AG09309 (cell line): ENCODE data around the gene ARHGEF17.

Source experiments
- DNase-seq: peaks from one replicate; pipeline ENCODE4 v3.0.0-alpha.2; 2010; ENCODE audit warnings: low read depth
- H3K4me3 ChIP-seq: 2 replicates; pipeline ENCODE4 v1.5.1; 2011; ENCODE audit warnings: mild to moderate bottlenecking, low read depth, low read length, moderate library complexity; ENCODE audit not compliant: control insufficient read depth
- CTCF ChIP-seq: IDR thresholded peaks from 2 replicates; pipeline ENCODE4 v1.5.1; 2011; ENCODE audit warnings: mild to moderate bottlenecking, low read depth, low read length, inconsistent platforms; ENCODE audit not compliant: insufficient read depth, control insufficient read depth; ENCODE audit errors: missing control alignments

Gene ARHGEF17

GRCh38 chr11:73274722-73275380, 33.2 kb upstream of the ARHGEF17 start:
- TF ChIP-seq CTCF, result no peak
- H3K4me3 ChIP-seq, result no peak overlapping the region
- DNase-seq, result no peak

- TF ChIP-seq CTCF, result no peak
- no peak overlapping the region for H3K4me3 ChIP-seq
- DNase-seq, result no peak
Observed at GRCh38 chr11:73275381-73275750, 32.7 kb upstream of the ARHGEF17 start.

- DNase-seq, result no peak
- TF ChIP-seq CTCF, result no peak
- H3K4me3 ChIP-seq, result no peak overlapping the region
Observed at GRCh38 chr11:73277467-73277866, 30.6 kb upstream of the ARHGEF17 start.

- DNase-seq, result no peak
- no peak overlapping the region for H3K4me3 ChIP-seq
- TF ChIP-seq CTCF, result no peak
Observed at GRCh38 chr11:73280626-73281025, 27.4 kb upstream of the ARHGEF17 start.

- no peak for DNase-seq
- TF ChIP-seq CTCF, result no peak
- H3K4me3 ChIP-seq, result no peak overlapping the region
Observed at GRCh38 chr11:73281201-73281741, 26.8 kb upstream of the ARHGEF17 start.

- no peak for TF ChIP-seq CTCF
- no peak for DNase-seq
- H3K4me3 ChIP-seq, result no peak overlapping the region
Observed at GRCh38 chr11:73281796-73282660, 26.0 kb upstream of the ARHGEF17 start.
